ENCODE measurements around the gene SLC16A3. TPM values are rescaled to one million over a fixed set of nuclear protein-coding genes. Genes with fewer than 3 reads are reported as not detected.
A peak's percentile ranks its signal among the peaks of the same experiment; 100 is the strongest.

Gene SLC16A3
- total and polyA plus RNA-seq, 8 donors = 4.9 to 87.9 (median 37.7) TPM

- H3K4me3 ChIP-seq = no peak overlapping the region
- no peaks in the 10 kb centered on the region for H3K27me3 ChIP-seq
- 45 to 67% (median 59%) methylated on average over 9 to 16 of the region's 16 CpGs for WGBS, 5 donors
- TF ChIP-seq, protein P1, sequence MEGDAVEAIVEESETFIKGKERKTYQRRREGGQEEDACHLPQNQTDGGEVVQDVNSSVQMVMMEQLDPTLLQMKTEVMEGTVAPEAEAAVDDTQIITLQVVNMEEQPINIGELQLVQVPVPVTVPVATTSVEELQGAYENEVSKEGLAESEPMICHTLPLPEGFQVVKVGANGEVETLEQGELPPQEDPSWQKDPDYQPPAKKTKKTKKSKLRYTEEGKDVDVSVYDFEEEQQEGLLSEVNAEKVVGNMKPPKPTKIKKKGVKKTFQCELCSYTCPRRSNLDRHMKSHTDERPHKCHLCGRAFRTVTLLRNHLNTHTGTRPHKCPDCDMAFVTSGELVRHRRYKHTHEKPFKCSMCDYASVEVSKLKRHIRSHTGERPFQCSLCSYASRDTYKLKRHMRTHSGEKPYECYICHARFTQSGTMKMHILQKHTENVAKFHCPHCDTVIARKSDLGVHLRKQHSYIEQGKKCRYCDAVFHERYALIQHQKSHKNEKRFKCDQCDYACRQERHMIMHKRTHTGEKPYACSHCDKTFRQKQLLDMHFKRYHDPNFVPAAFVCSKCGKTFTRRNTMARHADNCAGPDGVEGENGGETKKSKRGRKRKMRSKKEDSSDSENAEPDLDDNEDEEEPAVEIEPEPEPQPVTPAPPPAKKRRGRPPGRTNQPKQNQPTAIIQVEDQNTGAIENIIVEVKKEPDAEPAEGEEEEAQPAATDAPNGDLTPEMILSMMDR (IDR thresholded peaks at IDR 0.05) = no peak
- TF ChIP-seq POLR2A (IDR thresholded peaks at IDR 0.05) (no peak), EP300 (IDR thresholded peaks at IDR 0.05) (no peak), POLR2AphosphoS5 (IDR thresholded peaks at IDR 0.05) (no peak)
- intact Hi-C loops (cut with DNase I; ENCODE audit: low total_unique reads) = no loop called here
- H3K4me1 ChIP-seq = peaks cover 31 to 76% (median 40%) of the 10 kb centered on the region in 4 donors
- H3K36me3 ChIP-seq = peaks cover 0 to 6% (median 3%) of the 10 kb centered on the region in 4 donors
- DNase-seq = peak in 1 of 2 donors; percentile 62
- no peaks in the 10 kb centered on the region for H3K9me3 ChIP-seq
- H3K27ac ChIP-seq = peak overlapping the region in 4 of 5 donors; percentile 1 to 73 (median 14)
These were observed 50.0 kb downstream of the SLC16A3 start for GRCh38 chr17:82278786-82279391.

DNA sequence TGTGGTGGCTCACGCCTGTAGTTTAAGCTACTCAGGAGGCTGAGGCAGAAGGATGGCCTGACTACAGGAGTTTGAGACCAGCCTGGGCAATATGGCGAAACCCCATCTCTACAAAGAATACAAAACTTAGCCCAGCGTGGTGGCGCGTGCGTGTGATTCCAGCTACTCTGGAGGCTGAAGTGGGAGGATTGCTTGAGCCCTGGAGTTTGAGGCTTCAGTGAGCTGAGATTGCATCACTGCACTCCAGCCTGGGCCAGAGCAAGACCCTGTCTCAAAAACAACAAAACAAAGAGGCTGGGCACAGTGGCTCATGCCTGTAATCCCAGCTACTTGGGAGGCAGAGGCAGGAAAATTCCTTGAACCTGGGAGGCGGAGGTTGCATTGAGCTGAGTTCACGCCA lies 51.7 kb downstream of the SLC16A3 start:
- Histone ChIP-seq H3K9me3 (no peaks in the 10 kb centered on the region), H3K36me3 (peaks cover 0 to 6% (median 3%) of the 10 kb centered on the region in 4 donors), H3K4me1 (peaks cover 19 to 61% (median 27%) of the 10 kb centered on the region in 4 donors), H3K4me3 (no peak overlapping the region), H3K27me3 (no peaks in the 10 kb centered on the region), H3K27ac (no peak overlapping the region)
- 94 to 97% (median 95%) methylated on average over 8 of the region's 8 CpGs for WGBS, 5 donors
- intact Hi-C loops (cut with DNase I; ENCODE audit: low total_unique reads) = no loop called here
- no peak for DNase-seq
- TF ChIP-seq POLR2A (IDR thresholded peaks at IDR 0.05) (no peak), POLR2AphosphoS5 (IDR thresholded peaks at IDR 0.05) (no peak)
- TF ChIP-seq, protein P1 (IDR thresholded peaks at IDR 0.05) = no peak

GRCh38 chr17:82281076-82281475 lies 52.2 kb downstream of the SLC16A3 start:
- Histone ChIP-seq H3K4me1 (peaks cover 19 to 61% (median 27%) of the 10 kb centered on the region in 4 donors), H3K9me3 (no peaks in the 10 kb centered on the region), H3K36me3 (peaks cover 0 to 6% (median 3%) of the 10 kb centered on the region in 4 donors), H3K4me3 (no peak overlapping the region), H3K27ac (no peak overlapping the region), H3K27me3 (no peaks in the 10 kb centered on the region)
- intact Hi-C loops (cut with DNase I; ENCODE audit: low total_unique reads) = no loop called here
- WGBS, 5 donors = 67 to 86% (median 82%) methylated on average over 5 to 7 of the region's 7 CpGs
- DNase-seq = no peak
- no peak for TF ChIP-seq POLR2A (IDR thresholded peaks at IDR 0.05)
- TF ChIP-seq, protein P1 (IDR thresholded peaks at IDR 0.05) = no peak
- no peak for TF ChIP-seq EP300 (IDR thresholded peaks at IDR 0.05)
- TF ChIP-seq POLR2AphosphoS5 (IDR thresholded peaks at IDR 0.05) = no peak

DNA sequence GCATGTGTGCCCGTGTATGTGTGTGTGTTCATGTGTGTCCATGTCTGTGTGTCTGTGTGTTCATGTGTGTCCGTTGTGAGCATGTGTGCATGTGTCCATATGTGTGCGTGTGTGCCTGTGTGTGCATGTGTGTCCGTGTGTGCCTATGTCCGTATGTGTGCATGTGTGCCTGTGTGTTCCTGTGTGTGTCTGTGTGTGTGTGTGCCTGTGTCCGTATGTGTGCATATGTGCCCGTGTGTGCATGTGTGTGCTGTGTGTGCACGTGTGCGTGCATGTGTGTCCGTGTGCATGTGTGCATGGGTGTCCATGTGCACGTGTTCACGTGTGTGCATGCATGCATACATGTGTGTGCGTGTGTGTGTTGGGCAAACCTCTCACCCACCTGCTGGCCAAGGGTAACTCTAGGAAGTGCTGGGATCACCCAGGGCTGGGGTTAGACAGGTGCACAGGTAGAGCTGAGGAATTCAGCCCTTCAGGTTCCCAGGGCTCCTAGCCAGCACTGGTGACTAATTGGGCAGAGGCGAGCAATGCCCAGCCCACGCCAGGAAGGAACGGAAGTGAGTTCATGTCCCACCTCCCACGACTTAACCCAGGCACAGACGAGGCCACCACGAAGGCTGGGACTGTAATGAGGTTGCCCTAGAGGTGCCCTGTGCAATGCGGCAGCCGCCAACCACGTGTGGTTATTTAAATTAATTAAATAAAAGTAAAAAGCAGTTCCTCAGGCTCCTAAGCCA lies 52.8 kb downstream of the SLC16A3 start:
- TF ChIP-seq EP300 (IDR thresholded peaks at IDR 0.05) (no peak), POLR2AphosphoS5 (IDR thresholded peaks at IDR 0.05) (peak in 1 of 3 donors; percentile 49)
- TF ChIP-seq, protein P1 (IDR thresholded peaks at IDR 0.05) = no peak
- Histone ChIP-seq H3K36me3 (peaks cover 0 to 6% (median 3%) of the 10 kb centered on the region in 4 donors), H3K27me3 (no peaks in the 10 kb centered on the region), H3K4me1 (peaks cover 19 to 57% (median 27%) of the 10 kb centered on the region in 4 donors), H3K4me3 (no peak overlapping the region), H3K9me3 (no peaks in the 10 kb centered on the region), H3K27ac (peak overlapping the region in 4 of 5 donors; percentile 22 to 68 (median 42))
- peak in 1 of 2 donors; percentile 82 for DNase-seq
- intact Hi-C loops (cut with DNase I; ENCODE audit: low total_unique reads) = no loop called here
- WGBS, 5 donors = 51 to 60% (median 56%) methylated on average over 22 of the region's 22 CpGs

Measured in stomach (tissue), 9 donors.